IMR-90 (cell line): Measurements from ENCODE around the gene KLRF1. TPM values are rescaled to one million over a fixed set of nuclear protein-coding genes. Genes with fewer than 3 reads are reported as not detected.

ENCODE experiments used
- ATAC-seq: fragments of 200-7000 bp; cut with Tn5 transposase; 2 replicates; pipeline ENCODE4 v1.9.1; 2020; ENCODE audit warnings: low read depth, mild to moderate bottlenecking, moderate library complexity
- BruUV-seq: library from RNA; stranded (reverse); fragments of 400-500 nt; replicated peaks from 2 replicates; lab custom pipeline; 2021; lab: Mats Ljungman, UMichigan
- CTCF ChIA-PET: fragments of 300-600 bp; formaldehyde crosslinking; extraction: SDS; loops from one replicate; lab custom pipeline; 2021; ENCODE audit warnings: antibody characterized with exemption; lab: Yijun Ruan, JAX
- POLR2A ChIA-PET: fragments of 300-600 bp; sonication (Branson Sonifier 250); formaldehyde crosslinking; loops from one replicate; lab custom pipeline; 2022; ENCODE audit warnings: antibody characterized with exemption; ENCODE audit not compliant: unreplicated experiment; lab: Charles Lee
- DNase-seq: peaks from one replicate; pipeline ENCODE4 v3.0.0; 2013
- H2AFZ ChIP-seq: replicated peaks from 2 replicates; pipeline ENCODE3; 2013; ENCODE audit warnings: low read length, mild to moderate bottlenecking; ENCODE audit not compliant: poor library complexity
- H2AK5ac ChIP-seq: 2 replicates; pipeline ENCODE4 v1.6.1; 2013; ENCODE audit warnings: low read depth, low read length, inconsistent platforms
- H2AK9ac ChIP-seq: replicated peaks from 2 replicates; pipeline ENCODE3; 2013; ENCODE audit warnings: mild to moderate bottlenecking, low read depth, low read length, moderate library complexity; ENCODE audit not compliant: poor library complexity
- H2BK120ac ChIP-seq: 2 replicates; pipeline ENCODE4 v1.6.1; 2013; ENCODE audit warnings: low read depth, low read length, inconsistent platforms
- H2BK15ac ChIP-seq: 3 replicates; pipeline ENCODE4 v1.6.1; 2013; ENCODE audit warnings: low read depth, low read length, inconsistent platforms
- H2BK20ac ChIP-seq: 2 replicates; pipeline ENCODE4 v1.6.1; 2013; ENCODE audit warnings: low read depth, mild to moderate bottlenecking, inconsistent platforms, low read length, moderate library complexity
- H2BK5ac ChIP-seq: 2 replicates; pipeline ENCODE4 v1.6.1; 2013; ENCODE audit warnings: mild to moderate bottlenecking, low read depth, low read length, inconsistent platforms; ENCODE audit not compliant: poor library complexity, severe bottlenecking
- H3K14ac ChIP-seq: replicated peaks from 2 replicates; pipeline ENCODE4 v1.6.1; 2013; ENCODE audit warnings: low read depth, low read length, inconsistent platforms
- H3K18ac ChIP-seq: 2 replicates; pipeline ENCODE4 v1.6.1; 2013; ENCODE audit warnings: low read depth, low read length, control low read depth
- H3K23ac ChIP-seq: 2 replicates; pipeline ENCODE4 v1.6.1; 2013; ENCODE audit warnings: low read depth, low read length, inconsistent platforms
- H3K27ac ChIP-seq: 2 replicates; pipeline ENCODE4 v1.5.1; 2013; ENCODE audit warnings: mild to moderate bottlenecking, control low read depth, low read length; ENCODE audit not compliant: insufficient read depth
- H3K27me3 ChIP-seq: 2 replicates; pipeline ENCODE4 v1.6.1; 2013; ENCODE audit warnings: low read length; ENCODE audit not compliant: control insufficient read depth, insufficient read depth
- H3K36me3 ChIP-seq: 2 replicates; pipeline ENCODE4 v1.6.1; 2013; ENCODE audit warnings: low read length, mixed read lengths; ENCODE audit not compliant: control insufficient read depth, insufficient read depth
- H3K4ac ChIP-seq: 2 replicates; pipeline ENCODE4 v1.6.1; 2013; ENCODE audit warnings: low read depth, low read length, inconsistent platforms
- H3K4me1 ChIP-seq: 2 replicates; pipeline ENCODE4 v1.6.1; 2013; ENCODE audit warnings: low read length, mixed read lengths; ENCODE audit not compliant: control insufficient read depth, insufficient read depth
- H3K4me2 ChIP-seq: 2 replicates; pipeline ENCODE4 v1.6.1; 2013; ENCODE audit warnings: low read depth, mild to moderate bottlenecking, control low read depth, low read length, moderate library complexity
- H3K4me3 ChIP-seq: 2 replicates; pipeline ENCODE4 v1.5.1; 2013; ENCODE audit warnings: low read depth, mild to moderate bottlenecking, control low read depth, low read length, moderate library complexity; ENCODE audit not compliant: insufficient read depth
- H3K56ac ChIP-seq: 2 replicates; pipeline ENCODE4 v1.6.1; 2013; ENCODE audit warnings: low read length, inconsistent platforms; ENCODE audit not compliant: insufficient read depth; ENCODE audit errors: extremely low read depth
- H3K79me1 ChIP-seq, 2 experiments: 2 replicates each; pipeline ENCODE4 v1.6.1; 2013; ENCODE audit warnings: low read length in 2 of 2, inconsistent platforms in 1 of 2, low read depth in 1 of 2
- H3K9ac ChIP-seq: 2 replicates; pipeline ENCODE4 v1.6.1; 2013; ENCODE audit warnings: low read depth, low read length, control low read depth
- H3K9me1 ChIP-seq: 2 replicates; pipeline ENCODE4 v1.6.1; 2013; ENCODE audit warnings: low read length, inconsistent platforms; ENCODE audit not compliant: insufficient read depth
- H3K9me3 ChIP-seq: 2 replicates; pipeline ENCODE4 v1.6.1; 2013; ENCODE audit warnings: low read length; ENCODE audit not compliant: control insufficient read depth, insufficient read depth
- H4K20me1 ChIP-seq: 2 replicates; pipeline ENCODE4 v1.6.1; 2013; ENCODE audit warnings: low read length, inconsistent platforms; ENCODE audit not compliant: insufficient read depth
- H4K5ac ChIP-seq: 2 replicates; pipeline ENCODE4 v1.6.1; 2013; ENCODE audit warnings: mild to moderate bottlenecking, low read depth, low read length, control low read depth
- H4K8ac ChIP-seq, 2 experiments: 2 replicates each; pipeline ENCODE4 v1.6.1; 2013; ENCODE audit warnings: low read depth in 2 of 2, low read length in 2 of 2, control low read depth in 1 of 2, inconsistent platforms in 1 of 2
- H4K91ac ChIP-seq: 2 replicates; pipeline ENCODE4 v1.6.1; 2013; ENCODE audit warnings: low read depth, low read length, inconsistent platforms; ENCODE audit not compliant: insufficient read depth
- CEBPB ChIP-seq: IDR thresholded peaks from 2 replicates; pipeline ENCODE4 v1.6.1; 2012; ENCODE audit warnings: low read depth, low read length, improper control_type of control experiment
- CHD1 ChIP-seq: IDR thresholded peaks from 2 replicates; pipeline ENCODE4 v1.6.1; 2012; ENCODE audit warnings: low read depth, low read length, improper control_type of control experiment
- FOS ChIP-seq: fragments of 150-350 bp; IDR thresholded peaks from 2 replicates; pipeline ENCODE4 v1.6.1; 2016; ENCODE audit warnings: low read depth, low read length
- MAFK ChIP-seq: IDR thresholded peaks from 2 replicates; pipeline ENCODE4 v1.6.1; 2012; ENCODE audit warnings: low read depth, low read length, improper control_type of control experiment
- MXI1 ChIP-seq: IDR thresholded peaks from 2 replicates; pipeline ENCODE4 v1.6.1; 2012; ENCODE audit warnings: low read depth, mild to moderate bottlenecking, low read length, moderate library complexity, borderline replicate concordance
- POLR2A ChIP-seq: IDR thresholded peaks from 2 replicates; pipeline ENCODE4 v1.6.1; 2012; ENCODE audit warnings: mild to moderate bottlenecking, low read depth, low read length
- RAD21 ChIP-seq: IDR thresholded peaks from 2 replicates; pipeline ENCODE4 v1.6.1; 2012; ENCODE audit warnings: low read length, improper control_type of control experiment
- RCOR1 ChIP-seq: IDR thresholded peaks from 2 replicates; pipeline ENCODE4 v1.6.1; 2012; ENCODE audit warnings: mild to moderate bottlenecking, low read length, improper control_type of control experiment; ENCODE audit not compliant: insufficient replicate concordance
- RFX5 ChIP-seq: IDR thresholded peaks from 2 replicates; pipeline ENCODE4 v1.8.0; 2012; ENCODE audit warnings: low read depth, mild to moderate bottlenecking, low read length, moderate library complexity
- SMC3 ChIP-seq: fragments of 150-350 bp; IDR thresholded peaks from 2 replicates; pipeline ENCODE4 v1.6.1; 2016; ENCODE audit warnings: low read depth, mild to moderate bottlenecking, antibody characterized with exemption, low read length, moderate library complexity
- USF2 ChIP-seq: fragments of 150-350 bp; IDR thresholded peaks from 2 replicates; pipeline ENCODE4 v1.6.1; 2017; ENCODE audit warnings: mild to moderate bottlenecking, antibody characterized with exemption, low read length, low read depth
- WGBS, 2 experiments: methylation state at CpG; one replicate each; pipeline versions ENCODE4 v1.1.5 to v1.1.7; 2013; ENCODE audit warnings: missing lambda C conversion rate in 2 of 2; ENCODE audit not compliant: insufficient read length in 1 of 2; ENCODE audit errors: extremely low coverage in 2 of 2; 5-methylcytosine and 5-hydroxymethylcytosine counted together
- dilution Hi-C: fragments of 300-500 bp; cut with HindIII; formaldehyde crosslinking; loops from one replicate; pipeline ENCODE4 v1.14.3; 2018; ENCODE audit warnings: low sequenced_read_pairs; ENCODE audit not compliant: unreplicated experiment
- in situ Hi-C: fragments of 300-500 bp; cut with MboI; formaldehyde crosslinking; loops from 3 replicates; pipeline ENCODE4 v1.14.3; 2019; ENCODE audit warnings: low sequenced_read_pairs, inconsistent platforms, mixed read lengths
- intact Hi-C: fragments of 100-400 bp; cut with micrococcal nuclease; formaldehyde crosslinking; loops from 2 replicates; pipeline ENCODE4 v1.10.0; 2022
- polyA plus RNA-seq, 3 experiments: library from polyadenylated mRNA; depleted of rRNA; stranded (reverse); fragments of >200 nt; gene quantifications; 2 replicates each; pipeline ENCODE4 v1.2.3, GENCODE V29; 2012; ENCODE audit warnings: low replicate concordance in 1 of 3
- total RNA-seq: library from RNA; depleted of rRNA; stranded (reverse); fragments of >200 nt; gene quantifications from 2 replicates; pipeline ENCODE4 v1.2.3, GENCODE V29; 2012

Gene KLRF1
- total and polyA plus RNA-seq, 2 of the 4 experiments (the other 2 are of a cell fraction) = not detected

DNA sequence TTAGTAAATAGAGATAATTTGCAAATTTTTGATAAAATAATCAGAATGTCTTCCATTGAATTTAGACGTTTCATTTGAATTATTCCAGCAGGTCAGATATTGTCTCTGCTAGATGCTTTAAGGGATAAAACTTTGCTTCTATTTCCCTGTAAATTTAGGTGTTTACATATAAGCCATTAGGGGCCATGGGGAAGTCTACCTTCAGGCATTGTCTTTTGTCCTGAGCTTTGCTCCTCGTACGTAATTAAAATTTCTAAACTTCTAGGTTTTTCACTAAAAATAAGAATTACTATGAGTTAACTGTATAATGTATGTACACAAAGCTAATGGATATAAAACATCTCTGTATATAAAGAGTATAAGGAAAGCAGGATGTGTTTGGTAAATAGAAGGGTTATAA lies 42.5 kb upstream of the KLRF1 start:
- DNase-seq (no peak), ATAC-seq (no peak)
- no peaks in the 10 kb centered on the region for H3K36me3 ChIP-seq
- H2AFZ ChIP-seq = no peak overlapping the region
- no peak overlapping the region for H2BK15ac ChIP-seq
- POLR2A ChIA-PET = no interaction called here
- H3K14ac ChIP-seq = no peak overlapping the region
- no peak overlapping the region for H2BK120ac ChIP-seq
- no peak overlapping the region for H4K91ac ChIP-seq
- H2BK20ac ChIP-seq = no peak overlapping the region
- WGBS, 2 experiments = no CpG with 5 or more reads among the region's 3 CpGs
- H3K9me3 ChIP-seq = no peaks in the 10 kb centered on the region
- H3K4ac ChIP-seq = no peak overlapping the region
- TF ChIP-seq MXI1 (no peak), CHD1 (no peak), MAFK (no peak), USF2 (no peak), RAD21 (no peak), RCOR1 (no peak), POLR2A (no peak), FOS (no peak), CEBPB (no peak), SMC3 (no peak), RFX5 (no peak)
- H3K9me1 ChIP-seq = no peaks in the 10 kb centered on the region
- H3K56ac ChIP-seq = no peak overlapping the region
- no peak overlapping the region for H3K4me3 ChIP-seq
- no peak overlapping the region for H3K4me2 ChIP-seq
- CTCF ChIA-PET = interaction anchor here (0.7 to 1.4 kb wide), 2 partner anchors 29 to 42 kb away, joined by 3 read pairs; no protein-coding TSS in a partner anchor
- H3K27me3 ChIP-seq = no peaks in the 10 kb centered on the region
- intact Hi-C loops = no loop called here
- no peak overlapping the region for H2BK5ac ChIP-seq
- no peak overlapping the region for H3K27ac ChIP-seq
- BruUV-seq = no TSS peak
- H3K18ac ChIP-seq = no peak overlapping the region
- no peaks in the 10 kb centered on the region for H4K20me1 ChIP-seq
- no peak overlapping the region for H3K23ac ChIP-seq
- H4K5ac ChIP-seq = no peak overlapping the region
- H2AK9ac ChIP-seq = no peak overlapping the region
- H3K79me1 ChIP-seq = no peaks in the 10 kb centered on the region
- peaks cover 3% of the 10 kb centered on the region; the same call in 1 of the 2 replicates for H3K4me1 ChIP-seq
- no peak overlapping the region for H3K9ac ChIP-seq
- dilution Hi-C loops = no loop called here
- H4K8ac ChIP-seq = no peak overlapping the region
- in situ Hi-C loops = no loop called here
- no peak overlapping the region for H2AK5ac ChIP-seq
